G401 (cell line): ENCODE measurements around the gene BIRC2. TPM values are rescaled to one million over a fixed set of nuclear protein-coding genes. Genes with fewer than 3 reads are reported as not detected.
"Not testable (repeated sequence)": the region's sequence is repeated elsewhere in the genome, so short reads cannot be mapped to it uniquely, and the experiment has no call there.

Experiments
- DNase-seq: peaks from one replicate; pipeline ENCODE4 v3.0.0-alpha.2; 2015; ENCODE audit warnings: low spot score
- in situ Hi-C: cut with HindIII; loops from 2 replicates; pipeline ENCODE4 v1.10.0; 2016; ENCODE audit warnings: low sequenced_read_pairs, mixed read lengths
- total RNA-seq: library from RNA; depleted of rRNA; stranded (reverse); fragments of >200 nt; shearing (Covaris generic); gene quantifications from 2 replicates; pipeline ENCODE4 v1.2.3, GENCODE V29; 2014

Gene BIRC2
- total RNA-seq, 1 experiment from 2014 or later, result 105 TPM

GRCh38 chr11:102361086-102362031, 14.3 kb downstream of the BIRC2 start:
- no peak for DNase-seq
- in situ Hi-C loops, result no loop called here

GRCh38 chr11:102364991-102365390, 18.0 kb downstream of the BIRC2 start:
- DNase-seq, result no peak
- in situ Hi-C loops, result no loop called here

DNA sequence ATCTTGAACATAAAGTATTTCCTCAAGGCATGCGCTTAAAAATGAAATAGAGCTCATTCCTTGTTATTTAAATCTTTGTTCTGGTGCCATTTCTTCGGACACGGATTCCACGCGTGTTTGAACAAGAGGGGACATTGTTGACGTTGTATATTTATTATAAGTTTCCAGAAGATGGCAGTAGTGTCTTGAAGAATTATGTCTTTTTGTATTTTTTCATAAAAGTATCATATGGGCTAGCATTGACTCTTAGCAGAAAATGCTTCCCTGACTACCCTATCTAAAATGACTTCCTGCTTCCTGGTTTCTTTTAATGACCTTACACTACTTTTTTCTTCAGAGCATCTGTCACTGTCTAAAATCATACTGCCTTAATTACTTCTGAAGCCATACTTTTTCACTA, 20.4 kb downstream of the BIRC2 start:
- no peak for DNase-seq
- in situ Hi-C loops, result no loop called here

GRCh38 chr11:102368472-102368871, 21.5 kb downstream of the BIRC2 start:
- in situ Hi-C loops, result no loop called here
- DNase-seq, result no peak

DNA sequence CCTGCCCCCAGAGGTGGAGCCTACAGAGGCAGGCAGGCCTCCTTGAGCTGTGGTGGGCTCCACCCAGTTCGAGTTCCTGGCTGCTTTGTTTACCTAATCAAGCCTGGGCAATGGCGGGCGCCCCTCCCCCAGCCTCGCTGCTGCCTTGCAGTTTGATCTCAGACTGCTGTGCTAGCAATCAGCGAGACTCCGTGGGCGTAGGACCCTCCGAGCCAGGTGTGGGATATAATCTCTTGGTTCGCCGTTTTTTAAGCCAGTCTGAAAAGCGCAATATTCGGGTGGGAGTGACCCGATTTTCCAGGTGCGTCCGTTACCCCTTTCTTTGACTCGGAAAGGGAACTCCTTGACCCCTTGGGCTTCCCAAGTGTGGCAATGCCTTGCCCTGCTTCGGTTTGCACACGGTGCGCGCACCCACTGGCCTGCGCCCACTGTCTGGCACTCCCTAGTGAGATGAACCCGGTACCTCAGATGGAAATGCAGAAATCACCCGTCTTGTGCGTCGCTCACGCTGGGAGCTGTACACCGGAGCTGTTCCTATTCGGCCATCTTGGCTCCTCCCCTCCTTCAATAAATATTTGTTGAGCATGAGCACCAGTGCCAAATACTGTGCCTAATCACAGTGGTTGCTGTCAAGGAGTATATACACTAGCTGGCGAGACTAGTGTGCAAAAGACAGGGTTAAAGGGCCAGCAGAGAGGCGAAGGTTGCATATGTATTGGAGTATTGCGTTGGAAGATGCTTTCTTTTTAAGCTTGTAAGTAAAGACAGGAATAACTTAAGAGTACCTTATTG, 27.8 kb downstream of the BIRC2 start:
- in situ Hi-C loops, DNase-seq: not testable (repeated sequence)

- in situ Hi-C loops, result no loop called here
- DNase-seq, result no peak
Observed at GRCh38 chr11:102375720-102376399, 28.8 kb downstream of the BIRC2 start.

DNA sequence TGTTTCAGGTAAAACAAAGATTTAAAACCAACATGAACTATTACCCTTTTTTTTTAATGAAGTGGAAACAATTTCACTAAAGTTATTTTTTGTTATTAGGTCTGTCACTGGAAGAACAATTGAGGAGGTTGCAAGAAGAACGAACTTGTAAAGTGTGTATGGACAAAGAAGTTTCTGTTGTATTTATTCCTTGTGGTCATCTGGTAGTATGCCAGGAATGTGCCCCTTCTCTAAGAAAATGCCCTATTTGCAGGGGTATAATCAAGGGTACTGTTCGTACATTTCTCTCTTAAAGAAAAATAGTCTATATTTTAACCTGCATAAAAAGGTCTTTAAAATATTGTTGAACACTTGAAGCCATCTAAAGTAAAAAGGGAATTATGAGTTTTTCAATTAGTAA, 30.9 kb downstream of the BIRC2 start:
- in situ Hi-C loops, result no loop called here
- DNase-seq, result no peak

GRCh38 chr11:102378818-102379217, 31.8 kb downstream of the BIRC2 start:
- in situ Hi-C loops, result no loop called here
- DNase-seq, result no peak

DNA sequence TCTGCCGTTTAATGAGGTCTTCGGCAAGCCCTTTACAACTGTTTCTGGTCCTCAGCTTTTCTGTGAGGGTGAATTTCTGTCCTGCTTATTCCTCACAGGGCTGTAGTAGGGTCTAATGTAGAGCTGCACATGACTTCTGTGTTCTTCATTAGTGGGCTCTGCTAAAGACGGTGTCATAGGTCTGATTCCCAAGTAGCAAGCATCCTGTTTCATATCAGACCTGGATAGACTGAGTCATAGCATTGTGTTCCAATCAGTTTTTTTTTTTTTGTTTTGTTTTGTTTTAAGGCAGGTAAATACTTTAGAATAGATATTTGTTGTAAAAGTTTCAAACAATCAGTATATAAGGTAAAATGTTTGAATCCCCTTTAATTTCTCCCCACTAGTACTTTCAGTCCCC, 35.4 kb downstream of the BIRC2 start:
- in situ Hi-C loops, result no loop called here
- DNase-seq, result no peak

- in situ Hi-C loops, result no loop called here
- DNase-seq, result no peak
Observed at GRCh38 chr11:102383839-102384238, 36.8 kb downstream of the BIRC2 start.

DNA sequence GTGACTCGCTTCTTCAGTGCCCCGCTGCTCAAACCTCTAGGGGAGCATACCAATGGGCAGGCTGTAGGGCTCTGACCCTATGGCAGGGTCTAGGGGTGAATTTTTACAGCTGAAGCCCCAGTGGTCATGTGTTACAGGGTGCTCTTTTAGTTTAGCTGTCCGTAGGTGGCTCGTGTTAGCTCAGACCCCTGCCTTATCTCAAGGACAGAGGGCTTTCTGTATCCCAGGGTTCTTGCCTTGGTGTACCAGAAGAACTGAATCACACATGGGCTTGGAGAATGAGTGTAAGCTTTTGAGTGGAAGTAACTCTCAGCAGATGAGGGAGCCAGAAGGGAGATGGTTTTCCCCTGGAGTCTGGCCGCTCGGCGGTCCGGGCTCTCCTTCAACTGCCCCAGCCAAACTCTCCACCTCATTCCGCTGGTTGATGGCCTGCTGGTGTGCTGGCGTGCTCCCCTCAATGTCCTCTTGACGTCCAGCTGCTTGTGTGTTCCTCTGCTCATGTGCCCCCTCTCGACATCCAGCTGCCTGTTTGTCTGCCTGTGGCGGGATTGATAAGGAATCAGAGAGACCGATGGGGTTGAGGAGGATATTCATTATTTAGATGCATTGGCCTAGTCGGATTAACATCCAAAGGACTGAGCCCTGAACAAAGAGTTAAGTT, 37.5 kb downstream of the BIRC2 start:
- in situ Hi-C loops, result no loop called here
- DNase-seq, result no peak

DNA sequence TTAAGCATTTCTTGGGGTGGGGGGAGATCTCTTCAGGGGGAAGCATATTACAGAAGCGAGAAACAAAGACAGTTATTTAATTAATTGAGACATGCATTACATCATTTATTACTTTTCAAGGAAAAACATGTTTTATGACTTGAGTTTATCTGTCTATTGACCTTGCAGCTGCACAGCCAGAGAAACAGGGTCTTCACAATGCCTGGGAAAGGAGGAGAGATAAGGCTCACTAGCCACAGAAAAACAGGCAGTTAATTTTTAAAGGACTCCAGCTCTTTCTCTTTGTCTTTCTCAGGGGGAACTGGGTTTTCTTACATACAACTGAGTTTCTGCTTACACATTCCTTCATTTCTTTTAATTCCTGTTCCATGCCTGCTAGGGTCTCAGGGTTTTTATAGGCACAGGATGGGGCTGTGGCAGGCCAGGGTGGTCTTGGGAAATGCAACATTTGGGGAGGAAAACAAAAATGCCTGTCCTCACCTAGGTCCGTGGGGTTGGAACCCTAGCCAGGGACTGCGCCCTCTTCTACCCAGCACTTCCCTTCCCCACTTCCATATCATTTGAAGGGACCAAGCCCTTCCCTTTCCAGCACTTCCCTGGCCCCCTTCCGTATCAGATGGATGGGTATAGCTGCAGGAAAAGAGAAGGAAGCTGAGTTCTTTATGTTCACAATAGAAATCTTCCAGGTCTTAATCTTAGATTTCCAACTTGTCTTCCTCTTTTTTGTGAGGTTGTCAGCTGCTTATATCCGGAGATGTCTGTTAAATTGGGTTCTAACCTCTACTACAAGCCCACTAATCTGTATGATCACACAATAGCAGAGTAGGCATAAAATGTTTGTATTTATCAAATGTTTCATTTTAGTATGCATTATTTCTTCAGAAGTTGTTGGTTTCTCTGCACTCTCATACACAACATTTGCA, 38.3 kb downstream of the BIRC2 start:
- DNase-seq, result no peak
- in situ Hi-C loops, result no loop called here

GRCh38 chr11:102386136-102386734, 39.2 kb downstream of the BIRC2 start:
- no peak for DNase-seq
- in situ Hi-C loops, result no loop called here

DNA sequence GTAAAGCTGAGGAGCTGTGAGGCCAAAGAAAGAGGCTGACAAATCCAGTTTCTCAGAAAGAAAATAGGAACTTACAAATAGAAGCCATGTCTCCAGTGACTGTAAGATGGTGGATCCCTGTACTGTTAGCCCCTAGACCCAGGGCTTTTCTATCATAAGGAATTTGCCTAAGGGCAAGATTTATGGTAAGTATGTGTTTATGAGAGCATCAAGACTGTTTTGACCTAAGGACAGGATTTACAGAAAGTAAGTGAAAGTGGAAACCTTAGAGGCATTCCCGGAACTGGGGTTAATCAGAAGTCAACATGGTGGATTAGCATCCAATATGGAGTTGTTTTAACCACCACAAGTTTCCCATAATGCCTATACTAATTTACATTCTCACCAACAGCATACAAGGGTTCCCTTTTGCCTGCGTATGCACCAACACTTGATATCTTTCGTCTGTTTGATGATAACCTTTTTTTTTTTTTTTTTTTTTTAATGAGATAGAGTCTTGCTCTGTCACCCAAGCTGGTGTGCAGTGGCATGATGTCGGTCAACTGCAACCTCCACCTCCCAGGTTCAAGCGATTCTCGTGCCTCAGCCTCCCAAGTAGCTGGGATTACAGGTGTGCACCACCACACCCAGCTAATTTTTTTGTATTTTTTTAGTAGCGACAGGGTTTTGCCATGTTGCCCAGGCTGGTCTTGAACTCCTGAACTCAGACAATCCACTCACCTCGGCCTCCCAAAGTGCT, 40.2 kb downstream of the BIRC2 start:
- in situ Hi-C loops, result no loop called here
- DNase-seq, result no peak

DNA sequence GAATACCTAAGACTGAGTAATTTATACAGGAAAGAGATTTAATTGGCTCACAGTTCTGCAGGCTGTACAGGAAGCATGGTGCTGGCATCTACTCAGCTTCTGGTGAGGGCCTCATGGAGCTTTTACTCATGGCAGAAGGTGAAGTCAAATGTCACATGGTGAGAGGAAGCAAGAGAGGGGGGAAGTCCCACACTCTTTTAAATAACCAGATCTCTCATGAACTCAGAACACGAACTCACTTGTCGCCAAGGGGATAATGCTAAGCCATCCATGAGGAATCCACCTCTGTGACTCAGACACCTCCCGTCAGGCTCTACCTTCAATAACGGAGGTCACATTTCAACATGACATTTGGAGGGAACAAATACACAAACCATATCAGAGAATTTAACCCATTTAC, 42.2 kb downstream of the BIRC2 start:
- DNase-seq, result no peak
- in situ Hi-C loops, result no loop called here

DNA sequence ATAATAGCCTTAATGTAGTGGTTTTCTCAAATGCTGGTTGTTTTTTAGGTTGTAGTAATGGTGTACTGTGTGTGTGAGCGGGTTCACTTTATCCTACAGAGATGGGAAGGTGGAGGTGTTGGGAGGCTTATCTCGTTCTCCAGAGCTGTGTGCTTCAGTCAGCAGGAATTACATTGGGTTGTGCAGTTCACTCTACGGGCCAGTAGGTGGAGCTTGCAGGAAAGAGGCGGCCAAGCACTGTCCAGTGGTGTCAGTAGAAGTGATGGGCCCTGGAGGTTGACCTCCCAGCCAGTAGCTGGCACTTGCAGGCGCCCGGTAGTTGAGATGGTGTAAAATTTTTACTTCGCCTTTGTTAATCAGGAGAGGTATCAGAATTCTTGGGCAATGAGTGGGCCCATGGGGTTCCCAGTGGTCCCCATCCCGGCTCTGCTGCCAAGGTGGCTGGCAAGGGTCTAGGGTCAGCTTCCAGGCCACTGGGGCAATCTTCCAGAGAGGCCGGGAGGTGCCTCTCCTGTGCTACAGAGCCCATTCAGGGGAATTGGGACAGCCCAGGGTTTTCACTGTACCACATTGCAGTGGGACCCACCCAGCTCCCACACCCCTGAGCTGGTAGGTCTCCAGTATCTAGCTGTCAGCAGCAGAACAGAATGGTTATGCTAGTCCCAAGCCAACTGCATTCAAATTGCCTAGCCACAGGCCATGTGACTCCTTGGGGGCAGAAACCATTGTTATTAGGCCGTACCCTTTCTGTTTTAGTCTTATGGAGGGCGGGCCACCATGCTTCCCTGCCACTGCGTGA, 43.9 kb downstream of the BIRC2 start:
- in situ Hi-C loops, result no loop called here

More for the DNA sequence above, 43.9 kb downstream of the BIRC2 start:
- peak; percentile 28 for DNase-seq
